Activated CD8-positive, alpha-beta T cell treated with anti-CD3 and anti-CD28 coated beads, Interleukin-2, amount 10 ng/mL, durations not matched to agents 7 days and 5 days (primary cell): ENCODE measurements around the gene SLC7A8. TPM values are rescaled to one million over a fixed set of nuclear protein-coding genes. Genes with fewer than 3 reads are reported as not detected.

ENCODE experiments used
- ATAC-seq: fragments of 150-1000 bp; cut with Tn5 transposase; one replicate; pipeline ENCODE4 v1.10.0; 2021; ENCODE audit warnings: moderate library complexity
- CTCF ChIA-PET: fragments of 350-600 bp; sonication (Branson Sonifier 250); formaldehyde crosslinking; loops from one replicate; lab custom pipeline; 2021; ENCODE audit warnings: antibody characterized with exemption; lab: Charles Lee
- POLR2A ChIA-PET: fragments of 350-600 bp; sonication (Branson Sonifier 250); formaldehyde crosslinking; loops from one replicate; lab custom pipeline; 2021; ENCODE audit warnings: antibody characterized with exemption; lab: Charles Lee
- DNase-seq: peaks from one replicate; pipeline ENCODE4 v3.0.0-alpha.2; 2020
- H3K27ac Mint-ChIP-seq: one replicate; pipeline ENCODE4 v1.8.0; 2021; ENCODE audit warnings: mild to moderate bottlenecking, mixed read lengths
- H3K27me3 Mint-ChIP-seq: one replicate; pipeline ENCODE4 v1.8.0; 2021; ENCODE audit warnings: low read depth, mixed read lengths
- H3K36me3 Mint-ChIP-seq: one replicate; pipeline ENCODE4 v1.8.0; 2021; ENCODE audit warnings: low read depth, mixed read lengths
- H3K4me1 Mint-ChIP-seq: one replicate; pipeline ENCODE4 v1.8.0; 2021; ENCODE audit warnings: low read depth, mixed read lengths
- H3K4me3 Mint-ChIP-seq: one replicate; pipeline ENCODE4 v1.8.0; 2021; ENCODE audit warnings: mild to moderate bottlenecking, mixed read lengths
- H3K9me3 Mint-ChIP-seq: one replicate; pipeline ENCODE4 v1.8.0; 2022; ENCODE audit warnings: mixed read lengths; ENCODE audit not compliant: insufficient read depth
- total RNA-seq, 2 experiments: library from RNA; stranded (reverse); gene quantifications; one replicate each; pipeline ENCODE4 v1.2.3, GENCODE V29; 2021

The SLC7A8 gene
- total RNA-seq, 2 experiments from 2014 or later: 0.24 to 0.57 TPM

GRCh38 chr14:23101986-23102625 lies 81.4 kb downstream of the SLC7A8 start:
- CTCF ChIA-PET: interaction anchor here (1.1 to 3.3 kb wide), 3 partner anchors 19 to 107 kb away, joined by 3 to 16 read pairs (median 11); no protein-coding TSS in a partner anchor
- ATAC-seq (no peak), DNase-seq (no peak)
- no peaks in the 10 kb centered on the region for H3K27me3 Mint-ChIP-seq
- H3K4me3 Mint-ChIP-seq: no peak overlapping the region
- peaks cover 18% of the 10 kb centered on the region for H3K36me3 Mint-ChIP-seq
- no peak overlapping the region for H3K27ac Mint-ChIP-seq
- H3K4me1 Mint-ChIP-seq: peaks cover 10% of the 10 kb centered on the region
- POLR2A ChIA-PET: no interaction called here
- H3K9me3 Mint-ChIP-seq: no peaks in the 10 kb centered on the region

GRCh38 chr14:23101213-23101970 lies 82.1 kb downstream of the SLC7A8 start:
- ATAC-seq (no peak), DNase-seq (no peak)
- peaks cover 25% of the 10 kb centered on the region for H3K36me3 Mint-ChIP-seq
- H3K27ac Mint-ChIP-seq: no peak overlapping the region
- no peaks in the 10 kb centered on the region for H3K27me3 Mint-ChIP-seq
- POLR2A ChIA-PET: no interaction called here
- H3K4me3 Mint-ChIP-seq: no peak overlapping the region
- CTCF ChIA-PET: interaction anchor here (1.1 to 3.3 kb wide), 4 partner anchors 19 to 106 kb away, joined by 3 to 16 read pairs (median 9); no protein-coding TSS in a partner anchor
- H3K4me1 Mint-ChIP-seq: peaks cover 17% of the 10 kb centered on the region
- H3K9me3 Mint-ChIP-seq: no peaks in the 10 kb centered on the region

GRCh38 chr14:23099212-23099861 lies 84.1 kb downstream of the SLC7A8 start:
- H3K9me3 Mint-ChIP-seq: no peaks in the 10 kb centered on the region
- ChIA-PET POLR2A (interaction anchor here (0.7 kb wide), 1 partner anchor 19 kb away, joined by 3 read pairs; no protein-coding TSS in a partner anchor), CTCF (interaction anchor here (0.9 to 2.1 kb wide), 4 partner anchors 9 to 87 kb away, joined by 3 to 7 read pairs (median 4); no protein-coding TSS in a partner anchor)
- no peak for DNase-seq
- ATAC-seq: no peak
- no peaks in the 10 kb centered on the region for H3K27me3 Mint-ChIP-seq
- H3K4me1 Mint-ChIP-seq: peaks cover 20% of the 10 kb centered on the region
- H3K27ac Mint-ChIP-seq: no peak overlapping the region
- no peak overlapping the region for H3K4me3 Mint-ChIP-seq
- peaks cover 25% of the 10 kb centered on the region for H3K36me3 Mint-ChIP-seq

- no peaks in the 10 kb centered on the region for H3K9me3 Mint-ChIP-seq
- H3K36me3 Mint-ChIP-seq: peaks cover 32% of the 10 kb centered on the region
- CTCF ChIA-PET: interaction anchor here (0.6 to 5.2 kb wide), 6 partner anchors 11 to 40 kb away, joined by 3 to 96 read pairs (median 4); no protein-coding TSS in a partner anchor
- no peak for DNase-seq
- POLR2A ChIA-PET: no interaction called here
- peaks cover 29% of the 10 kb centered on the region for H3K4me1 Mint-ChIP-seq
- H3K27ac Mint-ChIP-seq: no peak overlapping the region
- H3K4me3 Mint-ChIP-seq: no peak overlapping the region
- H3K27me3 Mint-ChIP-seq: no peaks in the 10 kb centered on the region
- no peak for ATAC-seq
Observed at GRCh38 chr14:23097786-23098185, 85.7 kb downstream of the SLC7A8 start.

GRCh38 chr14:23095196-23096108 lies 88.0 kb downstream of the SLC7A8 start, which contains the start of gene C14orf119:
C14orf119 (plus strand) TSS chr14:23095505; CDS start chr14:23097659, 2,154 bp downstream.
- POLR2A ChIA-PET: interaction anchor here (0.6 to 3.0 kb wide), 22 partner anchors 13 to 512 kb away, joined by 3 to 28 read pairs (median 5); partner anchors contain the start of genes CEBPE, HAUS4, PABPN1 and PPP1R3E
- peak; percentile 100 for DNase-seq
- Mint-ChIP-seq H3K27ac (no peak within 1 kb of the TSS), H3K36me3 (peaks cover 45% of the 10 kb centered on the region), H3K9me3 (no peaks in the 10 kb centered on the region), H3K4me1 (peaks cover 33% of the 10 kb centered on the region), H3K4me3 (no peak within 1 kb of the TSS), H3K27me3 (no peaks in the 10 kb centered on the region)
- CTCF ChIA-PET: interaction anchor here (0.7 to 5.2 kb wide), 28 partner anchors 11 to 525 kb away, joined by 3 to 96 read pairs (median 4); partner anchors contain the start of genes AJUBA, CDH24, CEBPE and HAUS4
- ATAC-seq: peak; percentile 94

GRCh38 chr14:23094666-23095195 lies 88.7 kb downstream of the SLC7A8 start, which contains the start of gene ACIN1:
ACIN1 (minus strand) TSS chr14:23095136; CDS start chr14:23095112, 24 bp downstream.
- peak; percentile 58 for ATAC-seq
- Mint-ChIP-seq H3K36me3 (peaks cover 52% of the 10 kb centered on the region), H3K9me3 (no peaks in the 10 kb centered on the region), H3K4me1 (peaks cover 33% of the 10 kb centered on the region), H3K27ac (no peak within 1 kb of the TSS), H3K27me3 (no peaks in the 10 kb centered on the region), H3K4me3 (no peak within 1 kb of the TSS)
- CTCF ChIA-PET: interaction anchor here (0.7 to 5.2 kb wide), 27 partner anchors 10 to 525 kb away, joined by 3 to 96 read pairs (median 5); partner anchors contain the start of genes AJUBA, CDH24, CEBPE and HAUS4
- peak; percentile 86 for DNase-seq
- POLR2A ChIA-PET: interaction anchor here (0.6 to 3.0 kb wide), 21 partner anchors 14 to 1101 kb away, joined by 3 to 28 read pairs (median 5); partner anchors contain the start of genes CEBPE, HAUS4, IRF9 and PABPN1

- ChIA-PET CTCF (interaction anchor here (0.8 to 5.2 kb wide), 20 partner anchors 16 to 524 kb away, joined by 3 to 96 read pairs (median 8); partner anchors contain the start of genes CDH24, CEBPE, HAUS4 and LRP10), POLR2A (interaction anchor here (0.8 to 3.0 kb wide), 16 partner anchors 15 to 1102 kb away, joined by 3 to 28 read pairs (median 6); partner anchors contain the start of genes CEBPE, HAUS4, IRF9 and PABPN1)
- H3K4me1 Mint-ChIP-seq: peaks cover 31% of the 10 kb centered on the region
- H3K27ac Mint-ChIP-seq: no peak overlapping the region
- no peaks in the 10 kb centered on the region for H3K9me3 Mint-ChIP-seq
- peaks cover 56% of the 10 kb centered on the region for H3K36me3 Mint-ChIP-seq
- ATAC-seq: no peak
- no peak overlapping the region for H3K4me3 Mint-ChIP-seq
- DNase-seq: no peak
- H3K27me3 Mint-ChIP-seq: no peaks in the 10 kb centered on the region
Observed at GRCh38 chr14:23093991-23094665, 89.3 kb downstream of the SLC7A8 start.

- Mint-ChIP-seq H3K27ac (no peak overlapping the region), H3K4me1 (peaks cover 30% of the 10 kb centered on the region), H3K27me3 (no peaks in the 10 kb centered on the region), H3K36me3 (peaks cover 53% of the 10 kb centered on the region), H3K9me3 (no peaks in the 10 kb centered on the region), H3K4me3 (no peak overlapping the region)
- DNase-seq (no peak), ATAC-seq (no peak)
- ChIA-PET POLR2A (interaction anchor here (0.8 to 3.0 kb wide), 7 partner anchors 16 to 1068 kb away, joined by 3 to 28 read pairs (median 16); partner anchors contain the start of genes CEBPE, IRF9 and PABPN1), CTCF (interaction anchor here (2.2 to 5.2 kb wide), 7 partner anchors 15 to 164 kb away, joined by 11 to 96 read pairs (median 26); partner anchors contain the start of genes CDH24, CEBPE and PRMT5)
Observed at GRCh38 chr14:23093526-23093925, 89.9 kb downstream of the SLC7A8 start.

GRCh38 chr14:23093104-23093503 lies 90.4 kb downstream of the SLC7A8 start:
- no peak for DNase-seq
- Mint-ChIP-seq H3K27ac (no peak overlapping the region), H3K36me3 (peaks cover 52% of the 10 kb centered on the region), H3K9me3 (no peaks in the 10 kb centered on the region), H3K4me3 (no peak overlapping the region), H3K27me3 (no peaks in the 10 kb centered on the region), H3K4me1 (peaks cover 30% of the 10 kb centered on the region)
- CTCF ChIA-PET: interaction anchor here (1.2 to 8.6 kb wide), 6 partner anchors 16 to 164 kb away, joined by 3 to 85 read pairs (median 9); partner anchors contain the start of gene PRMT5
- no peak for ATAC-seq
- POLR2A ChIA-PET: no interaction called here
